GM18499 (cell line): ENCODE results near the gene LPP.

Experiments used
- ATAC-seq: cut with Tn5 transposase; IDR thresholded peaks from one replicate; pipeline ENCODE4 v1.9.1; 2021; ENCODE audit warnings: moderate number of reproducible peaks; ENCODE audit not compliant: insufficient read depth, unreplicated experiment

The LPP gene

DNA sequence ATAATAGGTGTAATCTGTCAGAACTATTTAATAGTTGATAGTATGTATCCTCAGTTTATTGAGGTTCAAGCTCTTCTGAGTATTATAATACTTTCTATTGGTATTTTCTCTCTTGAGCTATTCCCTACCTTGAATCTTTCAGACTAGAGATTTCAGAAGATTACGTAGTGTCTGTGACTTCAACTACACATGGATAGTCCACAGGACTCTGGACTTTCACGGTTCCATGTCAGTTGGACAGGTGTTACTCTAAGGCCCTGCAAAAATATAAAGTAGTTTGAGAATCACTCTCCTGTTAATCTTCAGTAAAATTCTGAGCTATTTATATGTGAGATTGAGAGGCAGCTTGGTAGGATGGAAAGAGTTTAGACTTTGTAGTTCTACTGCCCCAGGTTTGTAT lies 664.3 kb downstream of the LPP start:
- ATAC-seq = no peak

GRCh38 chr3:188819939-188820338 lies 666.0 kb downstream of the LPP start:
- ATAC-seq = no peak

GRCh38 chr3:188822004-188822403 lies 668.0 kb downstream of the LPP start:
- no peak for ATAC-seq

DNA sequence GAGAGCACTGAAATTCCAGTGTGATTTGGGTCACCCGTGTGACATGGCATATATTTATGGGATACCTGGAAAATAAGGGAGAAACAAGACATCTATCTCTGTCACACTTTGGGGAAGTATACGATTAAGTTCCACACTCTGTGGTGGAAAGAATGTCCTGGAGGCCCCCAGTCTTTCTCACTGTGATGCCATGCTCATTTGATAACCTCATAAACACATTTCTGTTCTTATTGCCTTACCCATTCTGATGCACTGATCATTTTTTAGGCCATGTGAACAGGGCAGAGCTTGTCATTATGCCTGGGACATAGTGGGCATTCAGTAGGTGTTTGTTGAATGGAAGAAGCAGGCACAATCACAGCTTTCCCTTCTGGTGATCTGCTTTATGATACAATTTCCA lies 668.5 kb downstream of the LPP start:
- ATAC-seq = no peak

GRCh38 chr3:188824566-188824965 lies 670.6 kb downstream of the LPP start:
- no peak for ATAC-seq

DNA sequence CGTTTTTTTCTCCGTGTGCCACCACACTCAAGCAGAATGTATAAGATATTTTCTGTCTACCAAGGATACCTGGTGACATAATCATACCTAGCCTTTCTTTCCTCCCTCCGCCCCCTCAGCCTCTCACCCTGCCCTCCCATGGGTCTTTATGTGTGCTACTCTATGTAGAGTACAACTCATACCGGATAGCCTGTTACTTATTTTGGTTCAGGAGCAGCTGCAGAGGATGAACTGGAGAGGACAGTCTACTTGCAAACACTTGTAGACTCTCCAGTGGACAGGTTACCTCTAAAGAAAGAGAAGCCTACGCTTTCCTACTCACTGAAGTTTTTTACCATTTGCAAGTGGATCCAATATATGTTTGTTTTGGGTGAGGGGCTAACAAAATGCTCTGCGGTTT lies 671.9 kb downstream of the LPP start:
- ATAC-seq = no peak

DNA sequence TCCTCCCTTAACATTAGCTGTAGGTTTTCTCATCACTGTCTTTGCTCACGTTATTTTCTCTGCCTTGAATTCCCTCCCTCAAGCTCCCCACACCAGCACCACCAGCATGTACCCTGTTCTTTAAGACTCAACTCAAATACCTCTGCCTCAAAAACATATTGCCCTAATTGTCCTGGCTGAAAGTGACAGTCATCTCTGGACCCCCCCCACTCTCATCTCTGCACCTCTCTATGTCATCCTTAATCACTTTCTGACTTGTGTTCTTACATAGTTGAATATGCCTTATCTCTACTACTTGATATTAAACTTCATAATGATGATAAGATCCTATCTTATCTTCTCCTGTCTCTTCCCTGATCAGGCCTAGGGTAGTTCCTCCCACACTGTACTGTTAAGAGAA lies 672.6 kb downstream of the LPP start:
- ATAC-seq = no peak

DNA sequence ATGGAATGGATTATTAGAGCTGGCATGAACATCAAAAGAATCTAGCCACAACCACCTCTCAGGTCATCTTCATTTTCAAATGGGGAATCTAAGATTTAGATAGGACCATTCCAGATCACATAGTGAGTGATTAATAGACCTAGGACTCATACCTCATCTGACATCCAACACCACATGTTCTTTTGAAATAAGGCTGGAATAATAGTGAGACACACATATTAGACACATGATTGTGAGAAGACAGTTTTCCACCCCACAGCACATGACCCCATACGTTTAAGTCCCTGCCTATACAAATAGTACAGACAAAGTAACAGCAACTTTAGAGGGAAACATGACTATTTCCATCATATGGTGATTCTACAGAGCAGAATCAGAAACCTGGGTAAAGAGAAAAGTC lies 673.1 kb downstream of the LPP start:
- no peak for ATAC-seq

DNA sequence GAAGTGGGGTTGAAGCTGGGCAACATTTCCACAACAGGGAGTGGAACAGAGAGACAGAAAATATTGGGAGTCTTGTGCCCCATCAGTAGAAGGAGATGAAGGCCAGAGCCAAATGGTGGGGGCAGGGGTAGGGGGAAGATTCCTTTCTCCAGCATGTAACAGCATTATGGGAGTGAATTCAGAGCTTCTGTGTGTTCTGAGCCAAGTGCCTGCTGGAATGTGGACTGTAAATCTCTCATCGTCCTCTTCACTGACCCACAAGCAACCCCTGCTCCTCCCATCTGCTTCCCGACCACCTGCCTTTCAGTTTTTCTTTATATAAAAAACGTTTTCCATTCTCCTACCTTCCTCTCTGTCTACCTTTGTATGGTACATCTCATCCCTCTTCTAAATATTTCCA lies 673.6 kb downstream of the LPP start:
- no peak for ATAC-seq

GRCh38 chr3:188829130-188829529 lies 675.2 kb downstream of the LPP start:
- no peak for ATAC-seq

GRCh38 chr3:188829576-188829975 lies 675.6 kb downstream of the LPP start:
- ATAC-seq = no peak

- no peak for ATAC-seq
Measured at GRCh38 chr3:188830893-188831292, 676.9 kb downstream of the LPP start.

GRCh38 chr3:188832146-188832545 lies 678.2 kb downstream of the LPP start:
- ATAC-seq = no peak

- no peak for ATAC-seq
Measured at GRCh38 chr3:188832961-188833721, 679.2 kb downstream of the LPP start.

- no peak for ATAC-seq
Measured at GRCh38 chr3:188834349-188834748, 680.4 kb downstream of the LPP start.

DNA sequence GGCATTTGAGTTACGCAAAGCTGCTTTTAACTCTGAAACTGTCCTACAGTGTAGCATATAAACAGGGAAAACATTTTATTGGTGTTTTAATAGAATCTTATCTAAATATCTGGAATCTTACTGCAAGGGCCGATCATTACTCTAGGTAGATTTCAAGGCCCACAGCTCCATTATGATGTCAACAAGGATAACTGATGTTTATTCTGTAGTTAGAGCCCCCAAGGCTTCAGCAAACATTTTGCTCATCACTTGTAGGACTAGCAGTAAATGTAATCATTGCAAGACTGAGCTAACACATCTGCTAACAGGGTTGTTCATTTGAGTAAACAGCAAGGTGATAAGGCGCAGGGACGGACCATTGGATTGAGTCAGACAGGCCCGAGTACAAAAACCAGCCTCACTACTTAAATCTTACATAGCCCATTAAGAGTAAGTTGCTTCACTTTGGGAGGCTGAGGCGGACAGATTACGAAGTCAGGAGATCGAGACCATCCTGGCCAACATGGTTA lies 685.3 kb downstream of the LPP start:
- ATAC-seq = no peak

DNA sequence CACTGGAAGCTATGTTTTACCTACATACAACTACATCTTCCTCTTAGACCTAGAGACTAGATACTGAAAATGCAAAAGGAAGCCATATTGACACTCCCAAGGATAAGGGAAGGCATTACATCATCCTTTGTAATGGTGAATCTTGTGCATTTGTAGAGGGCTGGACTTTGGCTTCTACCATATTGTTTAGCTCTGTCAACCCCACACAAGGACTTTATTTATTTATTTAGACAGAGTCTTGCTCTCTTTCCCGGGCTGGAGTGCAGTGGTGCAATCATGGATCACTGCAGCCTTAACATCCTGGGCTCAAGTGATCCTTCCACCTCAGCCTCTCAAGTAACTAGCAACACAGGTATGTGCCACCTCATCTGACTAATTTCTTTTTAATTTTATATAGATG lies 686.3 kb downstream of the LPP start:
- ATAC-seq = no peak

DNA sequence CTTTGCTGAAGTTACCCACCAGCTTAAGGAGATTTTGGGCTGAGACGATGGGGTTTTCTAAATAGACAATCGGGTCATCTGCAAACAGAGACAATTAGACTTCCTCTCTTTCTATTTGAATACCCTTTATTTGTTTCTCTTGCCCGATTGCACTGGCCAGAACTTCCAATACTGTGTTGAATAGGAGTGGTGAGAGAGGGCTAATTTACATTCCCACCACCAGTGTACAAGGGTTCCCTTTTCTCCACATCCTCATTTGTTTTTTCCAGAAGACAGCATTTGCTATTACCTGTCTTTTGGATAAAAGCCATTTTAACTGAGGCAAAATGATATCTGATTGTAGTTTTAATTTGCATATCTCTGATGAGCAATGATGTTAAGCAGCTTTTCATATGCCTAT lies 687.9 kb downstream of the LPP start:
- ATAC-seq = no peak

DNA sequence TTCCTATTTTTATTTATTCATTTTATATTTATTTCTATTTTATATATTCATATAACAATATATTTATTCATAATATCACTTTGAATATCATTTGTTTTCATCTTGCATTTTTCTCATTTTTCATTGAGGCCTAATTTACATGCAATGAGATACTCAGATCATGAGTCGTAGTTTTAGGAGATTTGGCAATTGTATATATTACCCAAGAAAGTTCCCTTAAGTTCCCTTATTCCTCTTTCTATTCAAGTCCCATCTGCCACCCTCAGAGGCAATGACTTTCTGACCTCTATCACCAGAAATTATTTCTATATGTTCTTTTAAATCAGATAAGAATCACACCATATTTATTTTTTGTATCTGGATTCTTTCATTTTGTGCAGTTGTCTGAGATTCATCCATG lies 688.7 kb downstream of the LPP start:
- ATAC-seq = no peak

DNA sequence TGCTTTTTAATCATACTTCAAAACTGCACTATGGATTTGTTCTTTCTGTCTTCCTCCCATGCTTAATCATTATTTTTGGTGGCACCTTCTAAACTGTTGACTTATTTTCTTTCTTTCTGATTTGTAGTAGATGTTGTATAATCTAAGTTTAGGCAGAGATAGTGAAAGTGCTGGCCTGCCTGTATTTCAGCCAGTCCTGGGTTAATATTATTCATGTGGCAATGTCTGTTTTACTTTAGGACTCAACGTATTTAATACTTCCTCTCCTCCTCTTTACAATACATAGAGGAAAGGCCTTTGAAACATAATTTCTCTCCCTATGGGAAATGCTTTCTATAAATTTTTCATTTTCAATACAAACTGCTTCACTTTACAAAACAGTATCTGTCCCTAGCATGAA lies 690.1 kb downstream of the LPP start:
- ATAC-seq = no peak

GRCh38 chr3:188845514-188845913 lies 691.6 kb downstream of the LPP start:
- no peak for ATAC-seq

- no peak for ATAC-seq
Measured at GRCh38 chr3:188848947-188849346, 695.0 kb downstream of the LPP start.
